K562 (cell line): ENCODE measurements around the gene MDP1. TPM values are rescaled to one million over a fixed set of nuclear protein-coding genes. Genes with fewer than 3 reads are reported as not detected.

Source experiments
- ADNP ChIP-seq: fragments of 200-800 bp; sonication (Bioruptor generic); IDR thresholded peaks from 2 replicates; pipeline ENCODE4 v1.6.1; 2016; ENCODE audit warnings: missing genetic modification characterization, missing compliant biosample characterization
- FOXP1 ChIP-seq: sonication (generic); formaldehyde crosslinking; IDR thresholded peaks from 2 replicates; pipeline ENCODE4 v1.8.0; 2022; ENCODE audit warnings: mild to moderate bottlenecking, missing genetic modification reagents
- GTF2A2 ChIP-seq: IDR thresholded peaks from 2 replicates; pipeline ENCODE4 v1.6.1; 2016; ENCODE audit warnings: mild to moderate bottlenecking, missing genetic modification characterization, missing compliant biosample characterization
- KAT7 ChIP-seq: sonication (generic); formaldehyde crosslinking; IDR thresholded peaks from 2 replicates; pipeline ENCODE4 v1.8.0; 2022; ENCODE audit warnings: missing genetic modification reagents, mild to moderate bottlenecking, borderline replicate concordance
- ZBTB33 ChIP-seq: sonication (generic); formaldehyde crosslinking; IDR thresholded peaks from 2 replicates; pipeline ENCODE4 v1.8.1; 2023; ENCODE audit warnings: mild to moderate bottlenecking, missing genetic modification reagents
- ZNF277 ChIP-seq: fragments of 250-450 bp; sonication (Bioruptor Pico); IDR thresholded peaks from 2 replicates; pipeline ENCODE4 v1.8.0; 2022; ENCODE audit warnings: inconsistent platforms, mild to moderate bottlenecking, moderate library complexity, borderline replicate concordance
- polyA plus RNA-seq, 8 experiments: library from polyadenylated mRNA; depleted of rRNA in 4 of 8; stranded (reverse) in 5 of 8; unstranded in 3 of 8; fragments of >200 nt; fragmentation: Nextera tagmentation in 2 of 8; fragmentation: Illumina TruSeq in 1 of 8; extraction: Ambion mirVana in 2 of 8; extraction: Trizol in 1 of 8; gene quantifications; 2 replicates each; pipeline versions ENCODE4 v1.2.1 to v1.2.3, GENCODE V29; 2011 to 2014; ENCODE audit warnings: inconsistent platforms in 1 of 8, missing spikeins in 1 of 8
- total RNA-seq, 7 experiments: library from RNA; depleted of rRNA in 6 of 7; stranded (reverse); fragments of >200 nt in 6 of 7; fragmentation: Illumina TruSeq in 2 of 7; extraction: Trizol in 2 of 7; gene quantifications; 2 replicates each; pipeline versions ENCODE4 v1.2.1 to v1.2.3, GENCODE V29; 2011 to 2021; ENCODE audit warnings: low replicate concordance in 1 of 7

The MDP1 gene
- total and polyA plus RNA-seq, 9 of the 15 experiments (the other 6 are each of a cell fraction or from before 2014, with no cell fraction given), result 2.7 to 29.6 (median 11.0) TPM

GRCh38 chr14:24235804-24236688 is 20.2 kb upstream of the MDP1 start (continued):
- TF ChIP-seq GTF2A2 (tag), result no peak
- TF ChIP-seq KAT7 (CRISPR knock-in tag), result no peak
- TF ChIP-seq FOXP1 (CRISPR knock-in tag), result no peak
- no peak for TF ChIP-seq ZNF277 (CRISPR knock-in tag)
- no peak for TF ChIP-seq ADNP (tag)
- TF ChIP-seq ZBTB33 (CRISPR knock-in tag), result no peak
